HG03342 (cell line): ENCODE measurements around the gene MON2.
A peak's percentile ranks its signal among the peaks of the same experiment; 100 is the strongest.
"Not testable (repeated sequence)": the region's sequence is repeated elsewhere in the genome, so short reads cannot be mapped to it uniquely, and the experiment has no call there.

Experiments
- ATAC-seq: cut with Tn5 transposase; IDR thresholded peaks from one replicate; pipeline ENCODE4 v1.9.1; 2021; ENCODE audit warnings: mild to moderate bottlenecking, moderate library complexity; ENCODE audit not compliant: unreplicated experiment

MON2 gene

GRCh38 chr12:62466594-62467491 lies at the start of gene MON2:
MON2 (plus strand) TSS chr12:62466826; CDS start chr12:62467208, 382 bp downstream.
- ATAC-seq, result peak; percentile 97

- no peak for ATAC-seq
Measured at GRCh38 chr12:62426089-62426488, 40.5 kb upstream of the MON2 start.

- ATAC-seq, result no peak
Measured at GRCh38 chr12:62429457-62429856, 37.2 kb upstream of the MON2 start.

- ATAC-seq, result no peak
Measured at GRCh38 chr12:62434494-62435302, 31.9 kb upstream of the MON2 start.

- ATAC-seq, result peak; percentile 76
Measured at GRCh38 chr12:62435303-62436163, 31.1 kb upstream of the MON2 start.

GRCh38 chr12:62436164-62436503 lies 30.5 kb upstream of the MON2 start:
- no peak for ATAC-seq

GRCh38 chr12:62438098-62438692 lies 28.4 kb upstream of the MON2 start:
- no peak for ATAC-seq

GRCh38 chr12:62446754-62447452 lies 19.7 kb upstream of the MON2 start:
- ATAC-seq, result no peak

GRCh38 chr12:62448436-62448835 lies 18.2 kb upstream of the MON2 start:
- ATAC-seq, result no peak

GRCh38 chr12:62455429-62455828 lies 11.2 kb upstream of the MON2 start:
- not testable (repeated sequence) for ATAC-seq

- ATAC-seq, result no peak
Measured at GRCh38 chr12:62458626-62459025, 8.0 kb upstream of the MON2 start.

- ATAC-seq, result no peak
Measured at GRCh38 chr12:62459976-62460375, 6.7 kb upstream of the MON2 start.

GRCh38 chr12:62461171-62461837 lies 5.3 kb upstream of the MON2 start:
- ATAC-seq, result not testable (repeated sequence)

GRCh38 chr12:62463252-62463651 lies 3.4 kb upstream of the MON2 start:
- not testable (repeated sequence) for ATAC-seq

- ATAC-seq, result peak; percentile 33
Measured at GRCh38 chr12:62466018-62466593, 520 bp upstream of the MON2 start.

GRCh38 chr12:62468397-62468796 lies 1.8 kb downstream of the MON2 start:
- ATAC-seq, result no peak

GRCh38 chr12:62468935-62469334 lies 2.3 kb downstream of the MON2 start:
- ATAC-seq, result no peak

- ATAC-seq, result no peak
Measured at GRCh38 chr12:62469704-62470103, 3.1 kb downstream of the MON2 start.

- no peak for ATAC-seq
Measured at GRCh38 chr12:62471734-62472133, 5.1 kb downstream of the MON2 start.
